Activated CD4-positive, alpha-beta T cell treated with anti-CD3 and anti-CD28 coated beads, Interleukin-2, amount 10 ng/mL, durations not matched to agents 24 days and 14 days (primary cell): Measurements from ENCODE around the gene DDX60. TPM values are rescaled to one million over a fixed set of nuclear protein-coding genes. Genes with fewer than 3 reads are reported as not detected.

ENCODE experiments used
- total RNA-seq: library from RNA; stranded (reverse); gene quantifications from 2 replicates; pipeline ENCODE4 v1.2.3, GENCODE V29; 2022

Gene DDX60
- total RNA-seq, 1 donor from 2014 or later = 15.2 TPM

Other genes with a start within 250 kb of the DDX60 start
- not detected in 2 replicates for gene ANXA10, start 226.2 kb downstream of the DDX60 start, total RNA-seq
- gene DDX60L, start 161.7 kb upstream of the DDX60 start, total RNA-seq = 4.8 and 5.3 TPM in 2 replicates
- gene PALLD, start 178.3 kb upstream of the DDX60 start, total RNA-seq = 34.3 and 37.9 TPM in 2 replicates